WTC11 (cell line): ENCODE results near the gene FHAD1.

Source experiments
- ATF2 ChIP-seq: sonication (generic); formaldehyde crosslinking; IDR thresholded peaks from 2 replicates; pipeline ENCODE4 v1.8.1; 2022; ENCODE audit warnings: low read depth, missing genetic modification reagents, borderline replicate concordance
- ATF3 ChIP-seq: sonication (generic); formaldehyde crosslinking; conservative IDR thresholded peaks from 2 replicates; pipeline ENCODE4 v1.8.1; 2022; ENCODE audit warnings: mild to moderate bottlenecking, missing genetic modification reagents
- CBFB ChIP-seq: sonication (generic); formaldehyde crosslinking; IDR thresholded peaks from 2 replicates; pipeline ENCODE4 v1.8.1; 2022; ENCODE audit warnings: mild to moderate bottlenecking, low read depth, missing genetic modification reagents
- CTCF ChIP-seq: fragments of 200-600 bp; IDR thresholded peaks from 2 replicates; pipeline ENCODE4 v1.8.0; 2022; ENCODE audit warnings: antibody characterized with exemption
- FOXP1 ChIP-seq: sonication (generic); formaldehyde crosslinking; IDR thresholded peaks from 2 replicates; pipeline ENCODE4 v1.8.0; 2022; ENCODE audit warnings: missing genetic modification reagents, mild to moderate bottlenecking, moderate library complexity, borderline replicate concordance
- KAT7 ChIP-seq: sonication (generic); formaldehyde crosslinking; IDR thresholded peaks from 2 replicates; pipeline ENCODE4 v1.8.1; 2023; ENCODE audit warnings: missing genetic modification reagents, mild to moderate bottlenecking, borderline replicate concordance
- MLX ChIP-seq: sonication (generic); formaldehyde crosslinking; IDR thresholded peaks from 2 replicates; pipeline ENCODE4 v1.8.1; 2023; ENCODE audit warnings: mild to moderate bottlenecking, missing genetic modification reagents, moderate library complexity
- USF2 ChIP-seq: sonication (generic); formaldehyde crosslinking; IDR thresholded peaks from 2 replicates; pipeline ENCODE4 v1.8.1; 2023; ENCODE audit warnings: mild to moderate bottlenecking, missing genetic modification reagents, moderate library complexity

GRCh38 chr1:15214527-15214926, 32.5 kb upstream of the FHAD1 start:
- no peak for TF ChIP-seq CTCF
- no peak for TF ChIP-seq KAT7 (CRISPR knock-in tag)
- no peak for TF ChIP-seq USF2 (CRISPR knock-in tag)
- TF ChIP-seq ATF2 (CRISPR knock-in tag): no peak
- no peak for TF ChIP-seq MLX (CRISPR knock-in tag)
- TF ChIP-seq ATF3: no peak
- no peak for TF ChIP-seq FOXP1
- no peak for TF ChIP-seq CBFB (CRISPR knock-in tag)
